HG02970 (cell line): ENCODE measurements around the gene CFAP74.
"Not testable (repeated sequence)": the region's sequence is repeated elsewhere in the genome, so short reads cannot be mapped to it uniquely, and the experiment has no call there.

Experiments used
- ATAC-seq: cut with Tn5 transposase; IDR thresholded peaks from one replicate; pipeline ENCODE4 v1.9.1; 2021; ENCODE audit warnings: mild to moderate bottlenecking, moderate library complexity, moderate number of reproducible peaks; ENCODE audit not compliant: unreplicated experiment, low FRiP score

CFAP74 gene

GRCh38 chr1:1988061-1988945 lies 15.3 kb downstream of the CFAP74 start:
- no peak for ATAC-seq

- ATAC-seq: no peak
Measured at GRCh38 chr1:1987142-1987510, 16.5 kb downstream of the CFAP74 start.

GRCh38 chr1:1986451-1987141 lies 17.0 kb downstream of the CFAP74 start:
- ATAC-seq: no peak

GRCh38 chr1:1985375-1986050 lies 18.1 kb downstream of the CFAP74 start:
- ATAC-seq: no peak

- ATAC-seq: no peak
Measured at GRCh38 chr1:1984560-1985070, 19.0 kb downstream of the CFAP74 start.

GRCh38 chr1:1982379-1983232 lies 21.0 kb downstream of the CFAP74 start:
- no peak for ATAC-seq

- ATAC-seq: not testable (repeated sequence)
Measured at GRCh38 chr1:1981631-1982327, 21.8 kb downstream of the CFAP74 start.

- no peak for ATAC-seq
Measured at GRCh38 chr1:1981142-1981500, 22.5 kb downstream of the CFAP74 start.

GRCh38 chr1:1980467-1981141 lies 23.0 kb downstream of the CFAP74 start:
- no peak for ATAC-seq

GRCh38 chr1:1979482-1980165 lies 24.0 kb downstream of the CFAP74 start:
- ATAC-seq: no peak

GRCh38 chr1:1978690-1979481 lies 24.7 kb downstream of the CFAP74 start:
- not testable (repeated sequence) for ATAC-seq

GRCh38 chr1:1978108-1978507 lies 25.5 kb downstream of the CFAP74 start:
- no peak for ATAC-seq

- ATAC-seq: no peak
Measured at GRCh38 chr1:1976031-1976430, 27.6 kb downstream of the CFAP74 start.

GRCh38 chr1:1975535-1975934 lies 28.1 kb downstream of the CFAP74 start:
- no peak for ATAC-seq

GRCh38 chr1:1974834-1975233 lies 28.8 kb downstream of the CFAP74 start:
- no peak for ATAC-seq

GRCh38 chr1:1973716-1974642 lies 29.6 kb downstream of the CFAP74 start:
- ATAC-seq: no peak
